AG09309 (cell line): ENCODE results near the gene BRPF1.
A peak's percentile ranks its signal among the peaks of the same experiment; 100 is the strongest.

ENCODE experiments used
- DNase-seq: peaks from one replicate; pipeline ENCODE4 v3.0.0-alpha.2; 2010; ENCODE audit warnings: low read depth
- H3K4me3 ChIP-seq: 2 replicates; pipeline ENCODE4 v1.5.1; 2011; ENCODE audit warnings: mild to moderate bottlenecking, low read depth, low read length, moderate library complexity; ENCODE audit not compliant: control insufficient read depth
- CTCF ChIP-seq: IDR thresholded peaks from 2 replicates; pipeline ENCODE4 v1.5.1; 2011; ENCODE audit warnings: mild to moderate bottlenecking, low read depth, low read length, inconsistent platforms; ENCODE audit not compliant: insufficient read depth, control insufficient read depth; ENCODE audit errors: missing control alignments

Gene BRPF1

DNA sequence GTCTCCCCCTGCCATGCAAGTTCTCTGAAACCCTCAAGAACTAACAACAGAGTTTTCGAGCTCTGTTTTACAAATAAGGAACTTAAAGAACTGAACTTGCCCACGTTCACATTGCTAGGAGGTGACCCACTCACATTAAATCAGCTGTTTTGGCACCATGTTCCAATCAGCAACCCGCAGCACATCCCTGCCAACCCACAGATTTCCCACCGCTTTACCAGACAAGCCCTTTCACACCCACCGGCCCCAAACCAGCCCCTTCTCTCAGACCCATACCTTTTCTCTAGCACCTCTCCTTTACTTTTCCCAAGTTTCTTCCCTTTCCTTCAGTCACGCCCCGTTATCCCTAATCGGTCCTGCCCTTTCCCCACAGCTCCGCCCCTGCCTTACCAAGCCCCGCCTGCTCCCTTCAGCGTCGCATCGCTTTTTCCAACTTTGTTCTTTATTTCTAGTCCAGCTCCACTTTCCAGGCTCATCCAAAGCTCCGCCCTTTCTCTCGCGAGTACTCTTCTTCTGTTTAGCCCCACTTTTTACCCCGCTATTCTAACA, 804 bp upstream of the BRPF1 start:
- DNase-seq, result no peak

DNA sequence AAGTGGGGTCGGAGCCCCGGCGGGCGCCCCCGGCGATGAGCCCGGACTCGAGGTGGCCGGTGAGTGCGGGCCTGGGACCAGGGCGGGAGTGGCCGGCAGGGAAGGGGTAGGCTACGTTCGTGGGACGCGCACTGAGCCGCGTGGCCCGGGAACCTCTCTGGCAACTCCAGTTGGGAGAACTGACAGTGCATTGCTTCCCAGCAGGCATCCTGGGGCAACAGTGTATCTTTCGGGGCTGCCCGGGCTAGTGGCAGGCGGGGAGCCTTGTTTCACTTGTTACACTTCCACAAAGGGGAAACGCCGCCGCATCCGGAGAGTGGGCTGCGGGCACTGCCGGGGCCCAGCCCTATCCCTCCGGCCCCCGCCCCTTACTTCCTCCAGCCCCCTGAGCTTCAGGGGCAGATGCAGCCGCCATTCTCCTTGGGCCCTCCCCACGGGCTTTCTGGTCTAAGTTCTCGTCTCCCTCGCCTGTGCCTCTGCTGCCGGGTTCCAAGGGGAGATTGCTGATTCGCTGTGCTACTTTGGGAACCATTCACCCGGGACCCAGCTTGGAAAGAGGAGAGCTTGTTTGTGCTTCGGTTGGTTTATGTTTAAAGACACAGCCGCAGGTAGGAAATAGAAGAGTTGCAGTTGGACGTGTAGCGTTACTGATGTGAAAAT, 675 bp downstream of the BRPF1 start:
- DNase-seq, result no peak
- peak overlapping the region; percentile 78 for H3K4me3 ChIP-seq
- no peak for TF ChIP-seq CTCF

More for the DNA sequence above, 804 bp upstream of the BRPF1 start:
- H3K4me3 ChIP-seq, result peak overlapping the region; percentile 66
- TF ChIP-seq CTCF, result no peak

- peak overlapping the region; percentile 78 for H3K4me3 ChIP-seq
- DNase-seq, result no peak
- peak; percentile 3 for TF ChIP-seq CTCF
Observed at GRCh38 chr3:9732740-9733115, 1.2 kb downstream of the BRPF1 start.

- no peak overlapping the region for H3K4me3 ChIP-seq
- no peak for DNase-seq
Observed at GRCh38 chr3:9736831-9737230, 5.3 kb downstream of the BRPF1 start.

DNA sequence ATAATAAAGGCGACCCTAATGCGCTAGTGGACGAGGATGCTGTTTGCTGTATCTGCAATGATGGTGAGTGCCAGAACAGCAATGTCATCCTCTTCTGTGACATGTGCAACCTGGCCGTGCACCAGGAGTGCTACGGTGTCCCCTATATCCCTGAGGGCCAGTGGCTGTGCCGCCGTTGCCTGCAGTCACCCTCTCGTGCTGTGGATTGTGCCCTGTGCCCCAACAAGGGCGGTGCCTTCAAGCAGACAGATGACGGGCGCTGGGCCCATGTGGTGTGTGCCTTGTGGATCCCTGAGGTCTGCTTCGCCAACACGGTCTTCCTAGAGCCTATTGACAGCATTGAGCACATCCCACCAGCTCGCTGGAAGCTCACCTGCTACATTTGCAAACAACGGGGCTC, 7.6 kb downstream of the BRPF1 start:
- no peak for DNase-seq
- no peak for TF ChIP-seq CTCF
- H3K4me3 ChIP-seq, result no peak overlapping the region

More at GRCh38 chr3:9736831-9737230, 5.3 kb downstream of the BRPF1 start:
- TF ChIP-seq CTCF, result no peak

DNA sequence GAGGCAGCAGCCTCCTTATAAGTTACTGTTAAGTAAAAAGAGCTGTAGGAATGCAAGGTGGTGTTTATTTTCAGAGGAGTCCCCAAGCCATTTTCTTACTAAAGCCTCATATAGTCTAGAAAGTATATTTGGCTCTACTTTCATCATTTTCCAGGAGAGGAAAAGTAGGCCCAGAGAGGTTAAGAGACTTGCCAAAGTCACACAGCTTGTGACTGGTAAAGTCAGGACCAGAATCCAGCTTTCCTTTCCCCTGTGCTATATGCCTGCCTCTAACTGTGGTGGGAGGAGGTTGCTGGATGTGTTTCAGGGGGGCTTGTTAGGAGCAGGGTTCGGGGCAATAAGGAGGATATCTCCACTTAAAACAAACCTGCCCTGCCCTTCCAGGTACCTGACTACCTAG, 11.0 kb downstream of the BRPF1 start:
- TF ChIP-seq CTCF, result no peak
- DNase-seq, result no peak

More for the DNA sequence above, 11.0 kb downstream of the BRPF1 start:
- H3K4me3 ChIP-seq, result no peak overlapping the region
